ENCODE data around the gene WDR7.

The WDR7 gene

DNA sequence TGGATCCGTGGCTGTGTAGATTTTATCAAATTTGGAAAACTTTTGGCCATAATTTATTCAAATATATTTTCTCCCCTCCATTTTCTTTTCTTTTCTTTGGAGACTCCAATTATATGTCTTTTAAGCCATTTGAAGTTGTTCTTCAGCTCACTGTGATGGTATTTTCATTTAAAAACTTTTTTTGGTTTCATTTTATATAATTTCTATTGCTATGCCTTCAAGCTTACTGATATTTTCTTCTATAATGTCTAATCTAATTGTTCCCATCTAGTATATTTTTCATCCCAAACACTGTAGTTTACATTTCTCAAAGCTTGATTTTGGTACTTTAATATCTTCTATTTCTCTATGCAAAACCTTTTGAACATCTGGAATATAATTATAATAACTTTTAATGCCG lies 72.5 kb downstream of the WDR7 start:
- DNase-seq: no peak

DNA sequence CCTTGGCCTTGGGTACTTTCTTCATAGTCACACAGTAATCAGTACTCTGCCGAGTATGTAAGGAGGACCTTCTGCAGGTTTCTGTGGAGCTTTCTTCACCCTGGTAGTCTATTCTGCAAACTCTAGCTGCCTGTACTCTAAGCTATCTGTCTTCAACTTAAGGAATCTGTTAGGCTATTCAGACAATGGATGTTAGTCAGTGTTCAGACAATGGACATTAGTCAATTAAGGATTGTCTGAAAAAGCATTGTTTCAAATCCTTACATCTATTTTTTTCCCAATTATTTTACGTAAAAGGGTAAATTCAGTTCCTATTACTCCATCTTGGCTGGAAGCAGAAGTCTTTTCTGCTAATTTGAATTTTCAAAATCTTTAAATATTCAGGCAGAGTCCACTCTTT lies 75.7 kb downstream of the WDR7 start:
- no peak for DNase-seq

DNA sequence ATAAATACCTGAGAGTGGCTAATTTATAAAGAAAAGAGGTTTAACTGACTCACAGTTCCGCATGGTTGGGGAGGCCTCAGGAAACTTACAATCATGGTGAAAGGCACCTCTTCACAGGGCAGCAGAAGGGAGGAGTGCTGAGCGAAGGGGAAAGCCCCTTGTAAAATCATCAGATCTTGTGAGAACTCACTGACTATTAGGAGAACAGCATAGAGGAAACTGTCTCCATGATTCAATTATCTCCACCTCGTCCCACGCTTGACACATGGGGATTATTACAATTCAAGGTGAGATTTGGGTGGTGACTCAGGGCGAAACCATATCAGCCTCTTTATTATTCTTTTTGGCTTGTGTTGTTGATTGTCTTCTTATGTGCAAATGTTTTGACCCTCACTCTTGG lies 76.2 kb downstream of the WDR7 start:
- DNase-seq: no peak

DNA sequence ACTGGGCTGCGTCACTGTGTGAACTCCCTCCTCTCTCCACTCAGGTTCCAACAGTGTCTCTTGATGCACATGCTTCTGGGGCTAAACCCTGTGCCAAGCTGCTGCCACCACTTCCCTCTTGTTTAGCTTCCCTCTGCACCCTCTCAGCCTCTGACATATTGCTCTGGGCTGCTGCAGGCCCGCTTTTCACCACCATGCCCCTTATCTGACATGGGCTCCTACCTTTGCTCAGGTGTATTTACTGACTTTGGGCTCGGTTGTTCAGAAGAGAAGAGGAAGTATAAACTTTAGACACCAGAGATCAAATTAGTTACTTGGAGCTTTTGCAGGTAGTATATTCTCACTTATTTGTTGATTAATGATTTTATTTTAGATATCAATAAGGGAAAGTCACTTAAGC lies 77.6 kb downstream of the WDR7 start:
- DNase-seq: no peak

DNA sequence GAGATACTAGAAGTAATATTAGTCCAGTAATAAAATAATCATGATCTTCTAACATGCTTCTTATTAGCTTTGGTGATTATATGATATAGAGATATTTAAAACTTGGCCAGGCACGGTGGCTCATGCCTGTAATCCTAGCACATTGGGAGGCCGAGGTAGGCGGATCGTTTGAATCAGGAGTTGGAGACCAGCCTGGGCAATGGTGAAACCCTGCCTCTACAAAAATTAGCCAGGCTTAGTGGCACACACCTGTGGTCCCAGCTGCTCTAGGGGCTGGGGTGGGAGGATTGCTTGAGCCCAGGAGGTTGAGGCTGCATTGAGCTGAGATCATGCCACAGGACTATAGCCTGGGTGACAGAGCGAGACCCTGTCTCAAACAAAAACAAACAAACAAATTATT lies 87.0 kb downstream of the WDR7 start:
- no peak for DNase-seq

DNA sequence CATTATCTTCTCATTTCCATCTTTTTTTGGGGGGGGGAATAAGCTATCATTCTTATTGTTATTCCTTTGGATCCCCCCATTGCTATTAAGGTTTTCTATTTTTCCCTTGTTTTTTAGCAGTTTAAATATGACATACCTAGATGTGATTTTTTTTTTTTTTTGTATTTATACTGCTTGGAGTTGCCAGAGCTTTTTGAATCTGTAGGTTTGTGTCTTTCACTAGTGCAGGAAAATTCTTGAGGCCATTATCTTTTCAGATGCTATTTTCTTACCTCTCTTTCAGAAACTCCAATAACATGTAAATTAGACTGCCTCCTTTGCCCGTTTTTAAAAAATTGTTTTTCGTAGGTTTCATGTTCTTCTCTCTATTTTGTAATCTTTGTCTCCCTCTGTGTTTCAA lies 88.6 kb downstream of the WDR7 start:
- no peak for DNase-seq

DNA sequence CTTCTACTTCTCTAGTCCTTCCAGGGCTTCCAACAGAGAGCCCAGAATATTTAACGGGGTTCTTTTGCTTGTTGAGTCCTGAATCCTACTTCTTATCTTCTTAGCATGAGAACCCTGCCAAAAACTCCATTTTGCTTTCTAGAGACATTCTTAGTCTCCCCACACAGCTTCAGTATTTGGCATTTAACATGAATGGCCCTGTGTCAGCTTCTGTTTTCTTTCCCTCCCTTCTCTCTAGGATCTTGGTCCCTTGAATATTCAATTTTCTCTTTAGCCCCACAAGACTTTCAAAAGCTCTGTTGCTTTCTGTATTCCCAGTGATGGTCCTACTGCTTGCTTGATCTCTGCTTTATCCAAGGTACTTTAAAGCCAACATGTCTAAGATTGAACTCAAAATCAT lies 89.5 kb downstream of the WDR7 start:
- DNase-seq: no peak

DNA sequence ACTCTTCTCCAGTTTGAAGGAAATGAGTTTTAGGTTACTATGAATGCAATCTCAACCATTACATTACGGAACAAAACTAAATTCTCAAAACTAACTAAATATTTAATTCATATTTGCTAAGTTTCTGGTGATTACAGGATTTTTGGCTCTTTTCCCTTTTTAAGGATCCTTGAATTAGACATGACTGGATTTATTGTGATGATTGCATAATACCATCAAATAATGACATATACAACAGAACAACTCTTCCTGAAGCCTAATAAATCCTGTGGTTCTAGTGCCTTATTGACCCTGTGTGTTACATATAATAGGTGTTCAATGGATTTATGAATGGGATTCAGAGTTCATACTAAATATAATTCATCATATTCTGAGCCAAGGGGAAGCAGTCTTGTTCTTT lies 90.5 kb downstream of the WDR7 start:
- no peak for DNase-seq

DNA sequence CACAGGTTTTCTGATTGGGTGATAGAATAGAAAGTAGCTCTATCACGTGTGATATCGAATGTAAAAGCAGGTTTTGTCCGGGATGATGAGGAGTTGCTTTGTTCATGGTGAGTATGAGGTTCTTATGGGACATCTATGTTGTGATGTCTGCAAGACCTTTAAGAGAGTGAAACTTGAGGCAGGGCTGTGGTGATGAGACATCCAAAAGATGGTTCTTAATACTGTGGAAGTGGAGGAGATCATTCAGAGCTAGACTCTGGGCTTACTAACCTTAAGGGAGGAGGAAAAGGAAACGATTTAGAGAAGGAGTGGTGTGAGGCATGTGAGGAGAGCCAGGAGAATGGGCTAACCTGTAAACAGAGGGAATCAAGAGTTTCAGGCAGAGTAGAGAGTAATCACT lies 92.0 kb downstream of the WDR7 start:
- no peak for DNase-seq

DNA sequence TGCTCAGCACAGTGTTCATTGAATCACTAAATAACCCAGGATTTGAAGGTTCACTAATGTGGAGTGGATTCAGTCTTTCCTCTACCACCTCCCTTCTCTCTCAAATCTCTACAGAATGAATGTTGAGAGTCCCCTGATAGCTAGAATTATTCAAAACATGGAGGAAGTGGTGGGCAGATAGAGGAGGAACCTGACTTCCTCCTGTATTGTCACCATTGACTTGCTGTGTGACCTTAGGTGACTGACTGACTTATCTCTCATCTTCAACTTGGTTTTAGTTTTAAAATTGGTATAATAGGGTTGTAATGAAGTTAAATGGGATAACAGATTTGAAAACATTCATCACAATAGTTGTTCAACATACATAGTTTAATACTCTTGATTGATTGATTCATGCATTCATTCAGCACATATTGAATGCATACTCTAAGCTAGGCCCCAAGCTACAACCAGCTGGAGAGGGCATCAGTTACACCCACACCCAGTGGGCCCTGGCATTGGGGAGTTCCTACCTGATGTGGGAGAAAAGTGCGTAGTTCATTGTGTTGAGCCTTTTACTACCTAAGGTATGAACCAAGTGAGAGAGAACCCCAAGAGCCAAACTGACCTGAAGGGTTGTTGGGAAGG lies 96.0 kb downstream of the WDR7 start:
- peak; percentile 9 for DNase-seq

DNA sequence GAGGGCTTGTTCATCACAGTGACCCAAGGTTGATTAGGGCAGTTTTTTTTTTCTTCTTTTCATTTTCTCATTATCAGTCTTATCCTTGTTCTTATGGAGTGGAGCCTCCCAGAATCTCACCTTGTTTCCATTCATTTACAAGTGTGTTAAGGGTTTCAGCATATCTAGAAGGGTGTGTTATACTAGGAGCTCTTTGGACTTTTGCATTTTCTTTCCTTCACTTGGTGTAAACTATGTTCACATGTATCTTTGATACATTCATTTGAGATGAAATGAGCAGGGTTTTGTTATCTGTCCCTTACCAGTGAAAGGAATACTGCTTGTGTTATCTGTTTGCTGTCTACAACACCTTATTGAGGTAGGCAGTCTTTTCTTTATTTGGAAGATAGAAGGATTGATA lies 96.7 kb downstream of the WDR7 start:
- DNase-seq: no peak

DNA sequence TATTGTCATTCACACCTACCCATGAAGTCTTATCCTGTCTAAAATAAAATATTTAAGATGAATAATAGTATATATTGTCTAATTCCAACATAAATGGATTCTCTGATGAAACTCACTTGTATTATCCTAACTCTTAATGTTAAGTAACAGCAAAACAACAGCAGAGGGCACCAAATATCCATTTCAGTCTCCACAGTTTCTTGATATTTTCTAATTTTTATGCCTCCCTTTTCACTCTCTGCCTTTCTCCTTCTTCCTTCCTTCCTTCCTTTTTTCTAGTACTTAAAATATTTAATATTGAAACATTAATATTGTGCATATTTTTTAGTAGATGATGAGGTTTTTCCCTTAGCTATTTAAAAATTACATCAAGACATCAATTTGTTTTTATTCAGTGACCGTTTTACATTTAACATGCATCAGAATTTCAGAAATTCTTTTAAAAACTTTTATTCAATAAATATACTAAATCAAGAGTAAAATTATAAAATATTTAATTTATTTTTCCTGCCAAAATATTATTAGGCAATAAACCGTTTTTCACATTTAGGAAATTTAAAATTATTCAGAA lies 97.6 kb downstream of the WDR7 start:
- DNase-seq: no peak

DNA sequence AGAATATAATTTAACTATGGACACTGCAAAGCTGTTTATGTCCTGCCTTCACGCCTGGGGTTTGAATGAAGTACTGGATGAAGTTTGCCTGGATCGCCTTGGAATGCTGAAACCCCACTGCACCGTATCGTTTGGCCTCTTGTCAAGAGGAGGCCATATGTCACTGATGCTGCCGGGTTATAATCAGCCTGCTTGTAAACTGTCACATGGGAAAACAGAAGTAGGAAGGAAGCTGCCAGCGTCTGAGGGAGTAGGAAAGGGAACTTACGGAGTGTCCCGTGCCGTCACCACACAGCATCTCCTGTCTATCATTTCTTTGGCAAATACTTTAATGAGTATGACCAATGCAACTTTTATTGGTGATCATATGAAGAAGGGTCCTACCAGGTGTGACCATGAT lies 105.8 kb downstream of the WDR7 start:
- DNase-seq: no peak

DNA sequence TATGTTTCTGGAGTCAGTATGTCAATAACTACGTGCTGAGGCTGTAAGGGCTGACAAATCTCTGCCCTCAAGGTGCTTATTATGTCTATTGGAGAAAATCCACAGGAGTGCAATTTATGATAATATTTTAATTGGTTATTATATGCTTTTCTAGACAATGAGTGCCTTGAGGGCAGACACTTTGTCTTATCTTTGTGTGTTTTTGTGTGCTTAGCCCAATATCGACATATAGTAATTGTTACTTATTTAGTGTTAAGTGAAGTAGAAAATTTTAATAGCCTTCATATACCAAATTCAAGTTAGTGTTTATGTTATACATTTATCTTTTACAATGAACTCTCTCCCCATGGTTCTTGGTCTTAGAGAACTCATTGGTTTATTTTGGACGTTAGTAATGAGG lies 118.9 kb downstream of the WDR7 start:
- DNase-seq: no peak

DNA sequence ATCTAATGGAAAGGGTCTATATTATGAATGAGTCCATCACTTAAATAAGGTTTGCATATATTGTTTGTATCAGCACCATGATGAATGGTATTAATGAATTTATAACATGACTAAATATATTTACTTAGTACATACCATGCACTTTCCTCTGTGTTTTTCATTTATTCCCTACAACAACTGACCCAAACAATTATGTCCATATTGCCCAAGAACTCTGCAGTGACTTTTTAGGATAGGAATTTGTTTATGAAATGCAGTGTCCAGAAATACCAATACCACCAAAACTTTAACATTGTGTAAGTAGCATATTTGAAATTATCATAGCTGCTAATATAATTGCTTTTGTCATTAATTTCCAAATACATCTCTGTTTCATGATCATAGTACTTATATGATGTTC lies 119.7 kb downstream of the WDR7 start:
- DNase-seq: no peak

DNA sequence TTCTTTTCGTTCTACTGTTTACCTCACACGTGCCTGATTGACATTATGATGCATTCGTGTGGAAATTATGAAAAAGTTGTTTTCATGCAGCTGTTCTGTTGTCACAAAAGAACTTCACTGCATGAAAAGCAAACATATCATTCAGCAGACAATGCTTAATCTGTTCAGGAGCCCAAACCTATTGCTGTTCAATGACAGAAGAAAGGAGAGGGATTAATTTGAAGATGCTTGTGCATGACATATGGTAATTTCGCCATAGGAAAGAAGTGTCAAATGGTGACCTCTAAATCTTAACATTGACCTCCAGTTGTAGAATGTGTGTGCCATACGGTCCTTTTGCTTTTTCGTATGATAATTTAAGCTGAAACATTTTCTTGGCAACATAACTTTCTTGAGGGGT lies 124.5 kb downstream of the WDR7 start:
- no peak for DNase-seq

DNA sequence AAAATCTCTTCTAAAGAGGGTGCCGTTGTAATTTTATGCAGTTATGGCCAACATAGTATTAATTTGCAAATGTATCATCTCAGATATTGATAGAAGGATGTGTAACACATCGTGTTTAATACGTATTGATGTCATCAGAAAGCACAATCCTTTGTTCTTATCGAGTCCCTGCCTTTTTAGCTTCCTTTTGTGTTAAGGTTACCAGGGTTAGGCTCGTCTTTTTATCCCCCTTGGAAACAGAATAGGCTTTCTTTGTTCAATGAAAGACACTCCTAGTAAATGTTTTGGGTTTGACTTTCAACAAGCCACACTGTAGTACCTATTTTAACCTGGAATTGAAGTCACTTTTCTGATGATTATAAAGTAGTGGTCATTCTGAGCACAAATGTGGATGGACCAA lies 136.2 kb downstream of the WDR7 start:
- DNase-seq: no peak

DNA sequence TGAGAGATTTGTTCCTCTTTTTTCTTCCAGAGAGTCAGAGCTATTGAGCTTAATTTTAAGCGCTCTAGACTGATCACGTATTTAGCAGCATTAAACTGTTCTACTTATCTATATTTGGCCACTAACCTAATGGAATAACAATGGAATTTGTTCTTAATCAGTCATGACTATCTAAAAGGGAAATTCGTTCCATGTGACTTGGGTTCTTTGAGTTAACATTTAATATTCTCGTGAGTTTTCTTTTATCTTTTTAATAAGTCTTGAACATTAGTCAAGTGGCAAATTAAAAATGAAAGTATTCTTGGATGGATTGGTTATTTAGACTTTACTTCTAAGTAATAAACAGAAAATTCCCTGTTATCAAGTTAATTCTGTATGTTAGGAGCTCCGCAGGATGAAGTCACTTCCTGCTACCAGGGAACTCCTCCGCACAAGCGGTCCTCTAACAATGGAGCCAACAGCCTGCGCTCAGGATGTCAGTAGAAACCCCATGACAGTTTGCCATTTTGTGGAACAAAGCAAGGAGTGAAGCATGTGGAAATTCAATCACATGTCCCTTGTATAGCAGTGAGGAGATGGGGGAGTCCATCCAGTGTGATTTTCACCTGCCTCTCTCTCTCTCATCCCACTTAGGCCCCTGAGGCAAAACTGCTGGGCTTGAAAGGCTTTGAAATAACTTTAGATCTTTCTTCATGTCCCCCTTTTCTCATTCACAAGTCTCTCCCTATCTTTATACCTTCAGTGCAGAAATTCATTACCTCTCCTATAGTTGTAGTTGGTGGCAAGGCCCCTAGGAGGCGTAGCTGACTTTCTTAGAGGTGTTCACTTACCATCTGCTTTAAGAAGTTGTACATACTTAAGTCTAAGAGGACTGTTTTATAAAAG lies 138.1 kb downstream of the WDR7 start:
- DNase-seq: no peak

DNA sequence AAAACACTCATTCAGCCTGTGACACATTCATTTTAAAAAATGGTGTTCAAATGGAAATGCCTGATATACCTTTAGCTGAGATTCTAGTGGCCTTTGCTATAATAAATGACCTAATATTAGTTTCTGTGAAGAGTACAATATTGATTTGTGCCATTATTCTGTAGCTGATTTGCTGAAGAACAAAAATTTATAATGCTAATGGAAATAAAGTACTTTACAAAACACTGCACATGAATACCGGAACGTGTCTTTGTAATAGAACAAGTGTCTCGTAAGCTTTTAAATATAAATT lies 138.7 kb downstream of the WDR7 start:
- DNase-seq: no peak

DNA sequence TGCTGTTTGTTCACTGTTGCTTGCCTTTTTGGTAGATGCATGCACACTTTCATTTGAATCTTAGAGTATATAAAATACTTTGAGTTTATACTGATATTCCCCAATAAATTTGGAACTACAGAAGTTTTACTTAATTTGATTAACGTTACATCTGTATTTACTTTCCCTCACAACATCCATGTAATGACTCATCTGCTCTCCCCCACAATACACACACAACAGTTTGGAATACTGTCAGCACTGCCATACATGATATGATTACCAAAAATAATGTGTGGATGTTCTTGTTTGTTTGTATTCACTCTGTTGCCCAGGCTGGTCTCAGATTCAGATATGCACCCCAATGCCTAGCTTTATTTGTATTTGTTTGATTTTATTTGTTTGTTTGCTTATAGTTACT lies 144.2 kb downstream of the WDR7 start:
- no peak for DNase-seq

DNA sequence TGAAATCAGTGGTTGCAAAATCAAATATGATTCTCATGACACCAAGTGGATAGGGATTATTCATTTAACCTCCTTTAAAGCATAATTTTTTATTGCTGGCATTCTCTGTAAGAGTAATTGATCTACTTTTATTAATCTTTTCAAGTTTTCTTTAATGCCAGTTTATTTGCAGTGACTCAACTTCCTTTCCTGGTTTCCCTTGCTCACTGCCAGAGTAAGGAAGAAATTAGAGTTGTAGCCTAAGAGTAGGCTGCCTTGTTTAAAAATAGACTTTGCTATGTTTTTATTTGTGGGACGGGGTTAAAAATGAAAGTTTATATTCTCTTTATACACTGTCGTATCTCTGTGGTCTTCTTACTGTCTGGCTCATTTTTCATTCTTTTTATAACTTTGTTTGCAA lies 148.6 kb downstream of the WDR7 start:
- no peak for DNase-seq

DNA sequence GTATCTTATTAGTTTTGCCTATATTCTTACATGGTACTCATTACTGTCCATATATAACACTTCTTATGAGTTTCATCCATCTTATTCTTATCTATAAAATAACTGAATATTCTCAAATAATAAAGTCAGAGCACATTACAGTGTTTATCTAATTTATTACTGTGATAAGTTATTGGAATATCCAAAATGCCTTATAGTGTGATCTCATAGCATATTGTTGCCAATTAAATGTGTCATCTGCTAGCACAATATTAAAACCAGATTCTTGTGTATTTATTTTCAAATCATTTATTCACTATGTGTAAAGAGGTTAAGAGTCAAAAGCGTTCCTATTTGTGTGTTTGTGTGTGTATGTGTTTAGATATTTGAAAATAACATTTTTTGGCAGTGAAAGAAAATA lies 151.9 kb downstream of the WDR7 start:
- DNase-seq: no peak

DNA sequence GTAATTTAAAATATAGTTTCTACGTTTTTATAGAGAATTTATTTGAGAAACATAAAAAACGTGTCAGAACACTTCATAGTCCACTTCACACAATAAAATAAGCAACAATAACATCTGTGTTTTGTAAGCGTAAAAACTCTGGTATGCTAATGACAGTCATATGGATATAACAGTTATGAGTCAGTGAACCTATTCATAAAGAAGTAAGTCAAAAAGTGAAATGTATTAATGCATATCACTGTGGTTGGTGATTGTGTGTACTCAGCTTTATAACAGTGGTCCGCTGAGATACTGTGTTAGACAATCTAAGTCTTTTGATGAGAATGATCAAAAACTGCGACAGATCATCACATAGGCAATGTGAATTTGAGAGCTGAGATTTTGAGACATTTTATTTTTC lies 153.2 kb downstream of the WDR7 start:
- DNase-seq: no peak

DNA sequence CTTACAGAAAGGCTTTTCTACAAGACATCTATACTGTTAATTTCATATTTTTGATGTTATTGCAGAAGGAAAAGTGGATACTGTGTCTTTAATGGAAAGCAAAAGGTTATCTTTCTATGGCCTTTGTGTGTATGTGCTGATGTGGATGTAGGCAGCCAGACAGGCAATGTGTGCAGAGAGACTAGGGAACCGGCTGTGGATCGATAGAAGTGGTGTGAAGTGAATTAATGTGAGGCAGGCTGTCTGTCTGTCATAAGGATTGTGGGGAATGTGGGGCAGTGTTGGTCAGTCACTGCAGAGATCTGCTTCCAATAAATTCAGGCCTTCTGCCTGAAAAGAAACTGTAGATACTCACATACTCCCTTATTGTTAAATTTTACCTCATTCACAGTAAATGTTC lies 156.7 kb downstream of the WDR7 start:
- no peak for DNase-seq

DNA sequence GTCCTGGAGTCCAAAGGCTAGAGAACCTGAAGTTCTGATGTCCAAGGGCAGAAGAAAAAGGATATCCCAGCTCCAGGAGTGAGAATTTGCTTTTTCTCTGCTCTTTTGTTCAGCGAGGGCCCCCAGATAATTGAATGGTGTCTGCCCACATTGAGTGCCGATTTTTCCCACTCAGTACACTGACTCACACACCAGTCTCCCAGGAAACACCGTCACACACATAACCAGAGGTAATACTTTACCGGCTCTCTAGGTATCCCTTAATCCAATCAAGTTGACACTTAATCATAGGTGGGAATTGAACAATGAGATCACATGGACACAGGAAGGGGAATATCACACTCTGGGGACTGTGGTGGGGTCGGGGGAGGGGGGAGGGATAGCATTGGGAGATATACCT lies 161.5 kb downstream of the WDR7 start:
- DNase-seq: no peak

All from GF-D8 (cell line).